OCI-LY1 (cell line): ENCODE measurements around the gene IQGAP3.

Experiments used
- H2AFZ ChIP-seq: fragments of 200-600 bp; sonication (generic), shearing (Covaris generic); 2 replicates; pipeline ENCODE4 v1.6.0; 2014; ENCODE audit warnings: antibody characterized with exemption, mild to moderate bottlenecking, low read length
- H3F3A ChIP-seq: fragments of 200-600 bp; sonication (generic), shearing (Covaris generic); 2 replicates; pipeline ENCODE4 v1.6.0; 2014; ENCODE audit warnings: mild to moderate bottlenecking, antibody characterized with exemption, low read length, moderate library complexity; ENCODE audit not compliant: insufficient read depth
- H3K27ac ChIP-seq: fragments of 200-600 bp; sonication (generic); 2 replicates; pipeline ENCODE4 v1.5.1; 2014; ENCODE audit warnings: low read length, mixed run types, mild to moderate bottlenecking, low read depth; ENCODE audit not compliant: poor library complexity, severe bottlenecking
- H3K27me3 ChIP-seq: fragments of 200-600 bp; sonication (generic); 2 replicates; pipeline ENCODE4 v1.6.0; 2014; ENCODE audit warnings: antibody characterized with exemption, mild to moderate bottlenecking, low read length, moderate library complexity; ENCODE audit not compliant: insufficient read depth
- H3K36me3 ChIP-seq: fragments of 200-600 bp; sonication (generic); 2 replicates; pipeline ENCODE4 v1.6.1; 2014; ENCODE audit warnings: mild to moderate bottlenecking, antibody characterized with exemption, low read length, moderate library complexity, mixed read lengths; ENCODE audit not compliant: insufficient read depth
- H3K4me1 ChIP-seq: fragments of 200-600 bp; sonication (generic); 2 replicates; pipeline ENCODE4 v1.5.1; 2014; ENCODE audit warnings: mild to moderate bottlenecking, low read length, moderate library complexity; ENCODE audit not compliant: insufficient read depth, severe bottlenecking
- H3K4me2 ChIP-seq: fragments of 200-600 bp; sonication (generic), shearing (Covaris generic); 2 replicates; pipeline ENCODE4 v1.6.1; 2014; ENCODE audit warnings: low read length
- H3K4me3 ChIP-seq: fragments of 200-600 bp; sonication (generic); 2 replicates; pipeline ENCODE4 v1.5.1; 2014; ENCODE audit warnings: low read length, low read depth, mild to moderate bottlenecking, mixed read lengths; ENCODE audit not compliant: poor library complexity, severe bottlenecking
- H3K79me2 ChIP-seq: fragments of 200-600 bp; shearing (Covaris generic); 2 replicates; pipeline ENCODE4 v1.6.1; 2016; ENCODE audit warnings: mixed run types, low read length, mixed read lengths; ENCODE audit not compliant: insufficient read depth
- H3K9ac ChIP-seq: fragments of 200-600 bp; sonication (generic), shearing (Covaris generic); 2 replicates; pipeline ENCODE4 v1.6.1; 2014; ENCODE audit warnings: mild to moderate bottlenecking, low read length, mixed read lengths
- H3K9me2 ChIP-seq: fragments of 200-600 bp; sonication (generic), shearing (Covaris generic); 2 replicates; pipeline ENCODE4 v1.6.1; 2014; ENCODE audit warnings: low read depth, mild to moderate bottlenecking, low read length, mixed read lengths
- H3K9me3 ChIP-seq: fragments of 200-600 bp; shearing (Covaris generic); 2 replicates; pipeline ENCODE4 v1.6.1; 2014; ENCODE audit warnings: low read length, mixed read lengths
- H4K20me1 ChIP-seq: fragments of 200-600 bp; sonication (generic), shearing (Covaris generic); 2 replicates; pipeline ENCODE4 v1.6.0; 2016; ENCODE audit warnings: mild to moderate bottlenecking, low read length; ENCODE audit not compliant: insufficient read depth
- EZH2 ChIP-seq: fragments of 200-600 bp; sonication (generic), shearing (Covaris generic); IDR thresholded peaks from 2 replicates; pipeline ENCODE4 v1.8.0; 2017; ENCODE audit warnings: borderline replicate concordance, mixed run types, mild to moderate bottlenecking, antibody characterized with exemption, low read length, moderate library complexity, mixed read lengths
- TF ChIP-seq, protein P1 (sequence below): fragments of 200-600 bp; sonication (generic), shearing (Covaris generic); IDR thresholded peaks from 2 replicates; pipeline ENCODE4 v1.5.1; 2017; ENCODE audit warnings: mild to moderate bottlenecking, antibody characterized with exemption, low read length, moderate library complexity, mixed read lengths

IQGAP3 gene

DNA sequence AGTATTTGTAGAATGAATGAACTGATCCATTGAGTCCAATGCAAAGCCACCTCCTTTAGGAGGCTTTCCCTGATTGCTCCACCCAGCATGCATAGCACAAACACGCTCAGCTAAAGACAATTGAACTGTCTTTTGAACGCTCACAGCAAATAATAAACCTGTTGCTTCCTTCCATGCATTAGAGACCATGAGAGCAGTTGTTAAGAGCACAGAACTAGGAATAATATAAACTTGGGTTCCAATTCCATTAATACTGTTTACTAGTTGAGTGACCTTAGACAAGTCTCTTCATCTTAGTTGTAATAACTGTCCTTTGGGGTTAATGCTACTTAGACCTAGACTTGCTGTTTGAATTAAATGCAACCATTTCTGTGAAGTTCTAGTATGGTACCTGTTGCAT is 65.9 kb downstream of the IQGAP3 start:
- H3F3A ChIP-seq: peaks cover 7% of the 10 kb centered on the region; the same call in 1 of the 2 replicates
- no peaks in the 10 kb centered on the region for H3K79me2 ChIP-seq
- H3K9ac ChIP-seq: no peak overlapping the region
- no peak overlapping the region for H3K27ac ChIP-seq
- peaks cover 52% of the 10 kb centered on the region for H3K4me1 ChIP-seq
- TF ChIP-seq, protein P1, sequence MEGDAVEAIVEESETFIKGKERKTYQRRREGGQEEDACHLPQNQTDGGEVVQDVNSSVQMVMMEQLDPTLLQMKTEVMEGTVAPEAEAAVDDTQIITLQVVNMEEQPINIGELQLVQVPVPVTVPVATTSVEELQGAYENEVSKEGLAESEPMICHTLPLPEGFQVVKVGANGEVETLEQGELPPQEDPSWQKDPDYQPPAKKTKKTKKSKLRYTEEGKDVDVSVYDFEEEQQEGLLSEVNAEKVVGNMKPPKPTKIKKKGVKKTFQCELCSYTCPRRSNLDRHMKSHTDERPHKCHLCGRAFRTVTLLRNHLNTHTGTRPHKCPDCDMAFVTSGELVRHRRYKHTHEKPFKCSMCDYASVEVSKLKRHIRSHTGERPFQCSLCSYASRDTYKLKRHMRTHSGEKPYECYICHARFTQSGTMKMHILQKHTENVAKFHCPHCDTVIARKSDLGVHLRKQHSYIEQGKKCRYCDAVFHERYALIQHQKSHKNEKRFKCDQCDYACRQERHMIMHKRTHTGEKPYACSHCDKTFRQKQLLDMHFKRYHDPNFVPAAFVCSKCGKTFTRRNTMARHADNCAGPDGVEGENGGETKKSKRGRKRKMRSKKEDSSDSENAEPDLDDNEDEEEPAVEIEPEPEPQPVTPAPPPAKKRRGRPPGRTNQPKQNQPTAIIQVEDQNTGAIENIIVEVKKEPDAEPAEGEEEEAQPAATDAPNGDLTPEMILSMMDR: no peak
- H2AFZ ChIP-seq: no peak overlapping the region
- H3K4me2 ChIP-seq: no peak overlapping the region
- no peaks in the 10 kb centered on the region for H3K36me3 ChIP-seq
- H3K9me2 ChIP-seq: no peaks in the 10 kb centered on the region
- no peaks in the 10 kb centered on the region for H3K27me3 ChIP-seq
- no peak overlapping the region for H3K4me3 ChIP-seq
- H3K9me3 ChIP-seq: no peaks in the 10 kb centered on the region
- no peaks in the 10 kb centered on the region for H4K20me1 ChIP-seq

DNA sequence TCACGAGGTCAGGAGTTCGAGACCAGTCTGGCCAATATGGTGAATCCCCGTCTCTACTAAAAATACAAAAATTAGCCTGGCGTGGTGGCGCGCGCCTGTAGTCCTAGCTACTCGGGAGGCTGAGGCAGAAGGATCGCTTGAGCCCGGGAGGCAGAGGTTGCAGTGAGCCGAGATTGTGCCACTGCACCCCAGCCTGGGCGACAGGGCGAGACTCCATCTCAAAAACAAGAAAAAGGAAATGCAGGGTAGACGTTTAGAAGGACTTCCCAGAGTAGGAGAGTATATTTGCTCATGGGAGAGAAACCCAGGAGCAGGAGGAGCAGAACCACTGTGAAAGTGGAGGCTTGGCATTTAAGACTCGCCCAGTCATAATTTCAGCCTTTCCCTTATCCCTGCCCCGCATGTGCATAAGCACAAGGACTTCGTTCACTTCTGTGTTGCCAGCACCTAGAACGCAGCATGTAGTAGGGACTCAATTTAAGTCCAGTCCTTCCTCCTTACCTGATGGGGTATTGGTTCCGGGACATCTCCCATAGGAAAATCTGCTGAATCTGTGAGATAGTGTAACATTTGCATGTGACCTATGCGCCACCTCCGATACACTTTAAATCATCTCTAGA is 66.6 kb downstream of the IQGAP3 start:
- no peaks in the 10 kb centered on the region for H3K79me2 ChIP-seq
- H3K4me1 ChIP-seq: peaks cover 57% of the 10 kb centered on the region
- H2AFZ ChIP-seq: no peak overlapping the region
- H3K9ac ChIP-seq: peak overlapping the region; percentile 20; the same call in 1 of the 2 replicates
- no peaks in the 10 kb centered on the region for H4K20me1 ChIP-seq
- peaks cover 7% of the 10 kb centered on the region; the same call in 1 of the 2 replicates for H3F3A ChIP-seq
- no peaks in the 10 kb centered on the region for H3K27me3 ChIP-seq
- H3K9me3 ChIP-seq: no peaks in the 10 kb centered on the region
- peak overlapping the region; percentile 82 for H3K4me2 ChIP-seq
- H3K36me3 ChIP-seq: no peaks in the 10 kb centered on the region
- TF ChIP-seq, protein P1: no peak
- no peak for TF ChIP-seq EZH2
- H3K4me3 ChIP-seq: peak overlapping the region; percentile 51
- H3K9me2 ChIP-seq: no peaks in the 10 kb centered on the region
- H3K27ac ChIP-seq: peak overlapping the region; percentile 100

DNA sequence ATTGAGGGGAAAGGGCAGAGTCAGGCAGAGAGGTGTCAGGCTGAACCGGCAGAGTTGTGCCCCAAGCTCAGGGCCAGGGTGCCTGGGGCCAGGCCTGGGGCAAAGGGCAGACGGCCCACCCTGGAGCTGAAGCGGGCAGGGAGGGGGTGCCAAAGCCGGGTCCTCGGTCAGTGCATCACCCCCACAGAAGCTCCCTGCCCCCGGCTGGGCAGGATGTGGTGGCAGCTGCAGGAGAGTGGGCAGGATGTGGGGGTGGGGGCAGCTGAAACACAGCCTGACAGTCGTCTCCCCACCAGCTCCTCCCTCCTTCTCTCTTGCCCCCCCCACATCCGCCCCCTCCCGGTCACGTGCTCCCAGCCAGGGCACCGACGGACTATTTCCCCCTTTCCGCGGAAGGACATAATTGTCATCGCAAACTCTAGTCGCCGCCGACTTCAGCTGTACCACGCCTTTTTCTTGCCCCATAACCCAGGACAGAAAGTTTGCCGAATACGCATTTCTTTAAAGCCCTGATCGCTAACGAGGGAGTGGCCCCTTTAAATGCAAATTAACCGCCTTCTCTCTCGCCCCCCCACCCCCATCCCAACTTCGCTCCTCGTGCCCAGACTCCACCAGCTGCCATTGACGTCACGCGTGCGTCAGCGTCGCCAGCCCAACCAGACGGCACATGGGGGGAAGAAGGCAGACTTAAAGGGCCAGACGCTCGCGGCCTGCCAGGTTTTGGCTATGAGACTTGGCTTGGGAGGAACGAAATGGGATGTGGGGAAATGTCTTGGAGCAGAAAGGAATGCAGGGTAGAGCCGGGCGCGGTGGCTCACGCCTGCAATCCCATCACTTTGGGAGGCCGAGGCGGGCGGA is 67.3 kb downstream of the IQGAP3 start:
- Histone ChIP-seq H3K79me2 (peaks cover 6% of the 10 kb centered on the region), H3K9me2 (no peaks in the 10 kb centered on the region), H2AFZ (no peak overlapping the region), H3K4me2 (peak overlapping the region; percentile 82), H3K4me1 (peaks cover 57% of the 10 kb centered on the region), H3K9me3 (no peaks in the 10 kb centered on the region), H3K4me3 (peak overlapping the region; percentile 51), H3K27me3 (no peaks in the 10 kb centered on the region), H4K20me1 (no peaks in the 10 kb centered on the region), H3K36me3 (no peaks in the 10 kb centered on the region; the same call in 1 of the 2 replicates), H3K27ac (peak overlapping the region; percentile 100), H3F3A (peaks cover 7% of the 10 kb centered on the region; the same call in 1 of the 2 replicates), H3K9ac (peak overlapping the region; percentile 78)
- TF ChIP-seq EZH2: no peak
- TF ChIP-seq, protein P1: no peak
